OCI-LY3 (cell line): ENCODE data around the gene SDF2L1.

ENCODE experiments used
- CTCF ChIP-seq: fragments of 200-600, 300-600 bp; sonication (generic); IDR thresholded peaks from 2 replicates; pipeline ENCODE4 v1.5.1; 2014; ENCODE audit warnings: antibody characterized with exemption, low read length, low read depth
- EZH2phosphoT487 ChIP-seq: fragments of 200-600 bp; shearing (Covaris generic); IDR thresholded peaks from 2 replicates; pipeline ENCODE4 v1.6.1; 2018; ENCODE audit warnings: antibody characterized with exemption, mixed run types, low read depth

DNA sequence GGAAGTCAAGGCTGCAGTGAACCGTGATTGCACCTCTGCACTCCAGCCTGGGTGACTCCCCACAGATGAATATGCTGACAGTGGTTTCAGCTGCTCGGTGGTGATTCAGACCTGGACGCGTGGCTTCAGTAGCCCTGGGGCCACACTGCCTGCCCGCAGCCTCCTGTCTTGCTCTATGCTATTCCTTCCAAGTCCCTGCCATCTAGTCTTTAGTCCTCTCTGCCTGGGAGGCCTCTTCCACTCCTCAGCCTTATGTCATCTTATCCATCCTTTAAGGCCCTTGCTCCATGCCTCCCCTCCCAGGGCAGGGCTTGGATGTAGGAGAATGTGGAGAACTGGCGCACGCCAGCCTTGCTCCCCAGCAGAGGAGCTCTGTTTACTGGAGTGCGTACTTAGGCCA lies 35.3 kb upstream of the SDF2L1 start:
- TF ChIP-seq CTCF (no peak), EZH2phosphoT487 (no peak)
